ENCODE measurements around the gene SH3GLB1. TPM values are rescaled to one million over a fixed set of nuclear protein-coding genes. Genes with fewer than 3 reads are reported as not detected.
A peak's percentile ranks its signal among the peaks of the same experiment; 100 is the strongest.

SH3GLB1 gene
- total RNA-seq, 1 donor from 2014 or later: 28.9 TPM

- peak overlapping the region in 1 of 2 donors; percentile 16 for H3K4me3 ChIP-seq
- TF ChIP-seq CTCF (IDR thresholded peaks at IDR 0.05): no peak
- no peaks in the 10 kb centered on the region for H3K9me3 ChIP-seq
- H3K4me1 ChIP-seq: peaks cover 2 to 19% of the 10 kb centered on the region in 2 donors
- intact Hi-C loops (cut with DNase I): loop anchor here (1.0 to 5.0 kb wide), 2 partner anchors 14 to 138 kb away; partner anchors contain the start of genes HS2ST1 and SELENOF
- peak overlapping the region; percentile 47 to 58 for H3K27ac ChIP-seq
- H3K36me3 ChIP-seq: no peaks in the 10 kb centered on the region
- DNase-seq (ENCODE audit: low spot score in 2 of 2): peak; percentile 39 to 80
- no peaks in the 10 kb centered on the region for H3K27me3 ChIP-seq
These were observed 70.2 kb downstream of the SH3GLB1 start for GRCh38 chr1:86774305-86775295.

- no peak for TF ChIP-seq CTCF (IDR thresholded peaks at IDR 0.05)
- no peak for DNase-seq (ENCODE audit: low spot score in 2 of 2)
- Histone ChIP-seq H3K27me3 (no peaks in the 10 kb centered on the region), H3K36me3 (no peaks in the 10 kb centered on the region), H3K9me3 (no peaks in the 10 kb centered on the region), H3K4me3 (no peak overlapping the region), H3K4me1 (peaks cover 2 to 19% of the 10 kb centered on the region in 2 donors), H3K27ac (peak overlapping the region in 1 of 2 donors; percentile 58)
- intact Hi-C loops (cut with DNase I): loop anchor here (5.0 kb wide), 1 partner anchor 137 kb away; the partner anchor contains the start of genes HS2ST1 and SELENOF
These were observed 71.0 kb downstream of the SH3GLB1 start for GRCh38 chr1:86775395-86775794.

- no peaks in the 10 kb centered on the region for H3K27me3 ChIP-seq
- no peak overlapping the region for H3K27ac ChIP-seq
- no peaks in the 10 kb centered on the region for H3K36me3 ChIP-seq
- TF ChIP-seq CTCF (IDR thresholded peaks at IDR 0.05): no peak
- H3K9me3 ChIP-seq: no peaks in the 10 kb centered on the region
- no peak overlapping the region for H3K4me3 ChIP-seq
- no peak for DNase-seq (ENCODE audit: low spot score in 2 of 2)
- H3K4me1 ChIP-seq: peaks cover 2 to 19% of the 10 kb centered on the region in 2 donors
- intact Hi-C loops (cut with DNase I): loop anchor here (5.0 kb wide), 1 partner anchor 136 kb away; the partner anchor contains the start of genes HS2ST1 and SELENOF
These were observed 71.7 kb downstream of the SH3GLB1 start for GRCh38 chr1:86776108-86776507.

- intact Hi-C loops (cut with DNase I): loop anchor here (5.0 kb wide), 1 partner anchor 134 kb away; the partner anchor contains the start of genes HS2ST1 and SELENOF
- peak overlapping the region; percentile 53 to 59 for H3K27ac ChIP-seq
- no peak for TF ChIP-seq CTCF (IDR thresholded peaks at IDR 0.05)
These were observed 74.3 kb downstream of the SH3GLB1 start for GRCh38 chr1:86778569-86779239.

GRCh38 chr1:86779308-86780191, 75.2 kb downstream of the SH3GLB1 start:
- Histone ChIP-seq H3K4me1 (peaks cover 2 to 11% of the 10 kb centered on the region in 2 donors), H3K4me3 (no peak overlapping the region), H3K9me3 (no peaks in the 10 kb centered on the region), H3K27me3 (no peaks in the 10 kb centered on the region), H3K27ac (no peak overlapping the region), H3K36me3 (no peaks in the 10 kb centered on the region)
- intact Hi-C loops (cut with DNase I): loop anchor here (5.0 kb wide), 1 partner anchor 133 kb away; the partner anchor contains the start of genes HS2ST1 and SELENOF
- DNase-seq (ENCODE audit: low spot score in 2 of 2): no peak
- TF ChIP-seq CTCF (IDR thresholded peaks at IDR 0.05): no peak

More at GRCh38 chr1:86778569-86779239, 74.3 kb downstream of the SH3GLB1 start:
- Histone ChIP-seq H3K9me3 (no peaks in the 10 kb centered on the region), H3K36me3 (no peaks in the 10 kb centered on the region), H3K4me1 (peaks cover 2 to 16% of the 10 kb centered on the region in 2 donors), H3K4me3 (no peak overlapping the region), H3K27me3 (no peaks in the 10 kb centered on the region)
- DNase-seq (ENCODE audit: low spot score in 2 of 2): no peak

Data from ascending aorta (tissue), 2 donors.